ENCODE results near the gene SWT1.

GRCh38 chr1:185287451-185287850 lies 130.5 kb downstream of the SWT1 start:
- no peak for TF ChIP-seq CTCF (conservative IDR thresholded peaks at IDR 0.05; ENCODE audit: low read length)
- TF ChIP-seq EZH2phosphoT487 (IDR thresholded peaks at IDR 0.05; ENCODE audit: borderline replicate concordance): no peak

Data from Loucy (cell line).